Adrenal gland (tissue), 12 donors: ENCODE results near the gene SYK. TPM values are rescaled to one million over a fixed set of nuclear protein-coding genes. Genes with fewer than 3 reads are reported as not detected.
A peak's percentile ranks its signal among the peaks of the same experiment; 100 is the strongest.

Experiments
- DNase-seq, 7 donors: peaks; one replicate each; pipeline ENCODE4 v3.0.0-alpha.2; 2019 to 2020
- H3K27ac ChIP-seq, 5 donors: fragments of 200-600 bp; sonication (generic) in 4 of 5; 1 replicate in 3 of 5; 2 replicates in 2 of 5; pipeline versions ENCODE4 v1.5.1 to v1.8.0; 2016 to 2020; ENCODE audit warnings: mild to moderate bottlenecking in 1 of 5
- H3K27me3 ChIP-seq: fragments of 200-600 bp; 2 replicates; pipeline ENCODE4 v1.8.0; 2021
- H3K36me3 ChIP-seq, 2 donors: fragments of 200-600 bp; replicated peaks in 1 of 2; 1 replicate in 1 of 2; 2 replicates in 1 of 2; pipeline versions ENCODE4 v1.5.1 to v1.8.0; 2018 to 2022
- H3K4me1 ChIP-seq, 2 donors: fragments of 200-600 bp; replicated peaks in 1 of 2; 1 replicate in 1 of 2; 2 replicates in 1 of 2; pipeline versions ENCODE4 v1.5.1 to v1.8.0; 2018 to 2021
- H3K4me3 ChIP-seq, 4 donors: fragments of 200-600 bp; sonication (generic) in 3 of 4; one replicate each; pipeline ENCODE4 v1.5.1; 2016 to 2018
- H3K9me3 ChIP-seq, 3 donors: fragments of 200-600 bp; sonication (generic) in 1 of 3; replicated peaks in 1 of 3; 1 replicate in 2 of 3; 2 replicates in 1 of 3; pipeline versions ENCODE4 v1.5.1 to v1.8.0; 2016 to 2021
- CTCF ChIP-seq, 6 experiments: fragments of 450-650 bp in 4 of 6; fragments of 200-600 bp in 2 of 6; sonication (generic) in 1 of 6; IDR thresholded peaks; 1 replicate in 5 of 6; 2 replicates in 1 of 6; pipeline versions ENCODE4 v1.5.1 to v1.8.0; 2016 to 2021; ENCODE audit warnings: antibody characterized with exemption in 6 of 6, mild to moderate bottlenecking in 2 of 6, moderate library complexity in 1 of 6
- POLR2A ChIP-seq, 2 donors: fragments of 450-650 bp; IDR thresholded peaks; one replicate each; pipeline ENCODE4 v1.6.1; 2017; ENCODE audit warnings: antibody characterized with exemption in 2 of 2, mild to moderate bottlenecking in 2 of 2, moderate library complexity in 1 of 2
- WGBS, 4 donors: extraction: QIAGEN DNeasy Blood & Tissue Kit in 2 of 4; methylation state at CpG; one replicate each; pipeline versions ENCODE4 v1.1.5 to v1.1.7; 2013 to 2017; 5-methylcytosine and 5-hydroxymethylcytosine counted together
- intact Hi-C, 2 donors: fragments of 100-400 bp; cut with DNase I; formaldehyde crosslinking; loops; one replicate each; pipeline versions ENCODE4 v1.14.1 to v1.15.0; 2022 to 2023
- polyA plus RNA-seq, 3 donors: library from polyadenylated mRNA; stranded (reverse); fragments of 200-250 nt in 2 of 3; fragments of 350-450 nt in 1 of 3; fragmentation: Illumina TruSeq in 1 of 3; extraction: RNeasy Lipid Tissue Mini Kit (QIAGEN cat#74804) in 1 of 3; gene quantifications; one replicate each; pipeline ENCODE4 v1.2.3, GENCODE V29; 2013 to 2014
- total RNA-seq, 9 donors: library from RNA; depleted of rRNA in 4 of 9; stranded (reverse); fragments of >200 nt in 4 of 9; fragments of 120-200 nt in 1 of 9; fragmentation: NEBNext Ultra II Directional in 1 of 9; extraction: Animal tissue kit (Norgen Biotek cat#: 25700) in 1 of 9; gene quantifications; one replicate each; pipeline versions ENCODE4 v1.1.0 to v1.2.4, GENCODE V29; 2013 to 2023
- donor health status: healthy with polysubstance abuse.
- donor health status: Bipolar disorder and iron deficiency.
- donor health status: DM: yes; HTN: yes; CAD: no.
- donor health status: DM: no; HTN: no; CAD: no.
- donor health status: DM: no; HTN: no; CAD: no.
- donor health status: DM: yes; HTN: yes; CAD: no.

Gene SYK
- total and polyA plus RNA-seq, 12 donors: 2.0 to 21.5 (median 14.1) TPM

GRCh38 chr9:90867101-90867500, 65.5 kb downstream of the SYK start:
- Histone ChIP-seq H3K27ac (no peak overlapping the region), H3K36me3 (no peaks in the 10 kb centered on the region), H3K4me3 (no peak overlapping the region), H3K4me1 (no peaks in the 10 kb centered on the region), H3K9me3 (no peaks in the 10 kb centered on the region), H3K27me3 (peaks cover 7% of the 10 kb centered on the region)
- TF ChIP-seq POLR2A (IDR thresholded peaks at IDR 0.05) (no peak), CTCF (IDR thresholded peaks at IDR 0.05) (no peak)
- intact Hi-C loops: no loop called here
- DNase-seq: no peak
- WGBS, 4 donors: 89 to 94% (median 92%) methylated on average over 14 of the region's 14 CpGs

DNA sequence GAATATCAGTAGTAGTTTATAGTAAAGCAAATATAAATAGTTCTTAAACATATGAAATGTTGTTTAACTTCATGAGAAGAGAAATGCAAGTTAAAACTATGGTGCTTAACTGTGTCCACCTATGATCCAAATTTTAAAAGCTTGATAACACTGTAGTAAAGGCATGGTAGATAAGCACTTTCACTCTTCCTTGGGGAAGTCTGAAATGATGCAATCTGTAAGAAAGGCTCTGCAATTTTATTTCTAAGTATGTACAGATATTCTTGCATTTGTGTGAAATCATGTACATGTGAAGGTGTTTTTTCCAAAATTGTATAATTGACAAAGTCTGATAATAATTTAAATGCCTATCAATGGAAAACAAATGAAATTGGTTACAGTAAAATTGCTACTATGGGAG, 66.9 kb downstream of the SYK start:
- no peaks in the 10 kb centered on the region for H3K36me3 ChIP-seq
- DNase-seq: no peak
- intact Hi-C loops: no loop called here
- H3K9me3 ChIP-seq: no peaks in the 10 kb centered on the region
- H3K27me3 ChIP-seq: peaks cover 7% of the 10 kb centered on the region
- H3K27ac ChIP-seq: no peak overlapping the region
- TF ChIP-seq POLR2A (IDR thresholded peaks at IDR 0.05): no peak
- no peaks in the 10 kb centered on the region for H3K4me1 ChIP-seq
- H3K4me3 ChIP-seq: no peak overlapping the region

DNA sequence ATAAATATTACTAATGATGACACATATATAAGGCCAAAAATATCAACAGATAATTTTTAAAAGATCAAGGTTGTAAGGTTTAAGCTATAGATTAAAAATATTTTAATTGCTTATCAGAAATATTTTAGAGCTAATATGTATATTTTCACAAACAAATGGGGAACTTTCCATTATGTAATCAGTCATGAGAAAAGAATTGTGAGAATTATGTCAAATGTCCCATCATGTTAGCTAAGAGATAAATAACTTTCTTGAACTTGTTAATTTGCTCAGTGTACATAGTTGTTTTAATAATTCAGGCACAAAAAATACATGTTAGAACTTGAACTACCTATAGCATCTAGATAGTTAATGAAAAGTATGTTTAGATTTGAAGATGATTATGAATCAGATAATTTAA, 67.7 kb downstream of the SYK start:
- Histone ChIP-seq H3K27ac (no peak overlapping the region), H3K9me3 (no peaks in the 10 kb centered on the region), H3K4me3 (no peak overlapping the region), H3K36me3 (no peaks in the 10 kb centered on the region), H3K27me3 (peaks cover 7% of the 10 kb centered on the region), H3K4me1 (no peaks in the 10 kb centered on the region)
- TF ChIP-seq POLR2A (IDR thresholded peaks at IDR 0.05) (no peak), CTCF (IDR thresholded peaks at IDR 0.05) (no peak)
- intact Hi-C loops: no loop called here
- no peak for DNase-seq

DNA sequence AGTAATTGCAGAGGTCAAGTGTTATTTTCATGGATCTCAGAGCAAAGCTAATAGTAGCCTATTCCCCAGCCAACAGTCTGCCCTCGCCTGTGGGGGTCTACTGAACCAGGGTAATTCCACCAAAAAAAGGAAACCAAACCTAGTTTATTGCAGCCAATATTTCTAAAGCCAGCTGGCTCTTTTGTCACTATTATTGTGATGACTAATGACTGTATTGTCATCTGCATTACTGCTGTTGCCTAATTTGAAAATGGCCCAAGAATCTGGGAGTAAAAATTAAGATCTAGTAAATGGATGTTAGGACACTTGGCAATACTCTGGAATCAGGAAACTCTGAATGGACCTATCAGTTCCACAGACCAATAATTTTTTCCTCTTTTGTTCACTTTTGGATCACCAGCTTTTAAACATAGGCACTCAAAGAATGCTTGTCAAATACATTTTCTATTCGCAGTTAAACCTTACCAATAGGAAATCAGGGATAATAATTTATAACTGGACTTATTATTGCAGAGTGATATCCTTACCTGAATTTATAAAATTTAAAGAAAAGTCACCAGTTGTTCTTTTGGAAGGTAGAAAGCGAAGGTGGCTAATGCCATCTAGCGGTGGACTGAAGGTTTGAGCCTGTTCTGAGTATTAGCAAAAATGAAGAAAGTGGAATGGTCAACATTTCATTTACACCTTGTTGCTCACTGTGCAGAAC, 69.2 kb downstream of the SYK start:
- TF ChIP-seq POLR2A (IDR thresholded peaks at IDR 0.05) (no peak), CTCF (IDR thresholded peaks at IDR 0.05) (peak; percentile 69 to 88 (median 75))
- Histone ChIP-seq H3K36me3 (no peaks in the 10 kb centered on the region), H3K27ac (no peak overlapping the region), H3K27me3 (peaks cover 7% of the 10 kb centered on the region), H3K9me3 (no peaks in the 10 kb centered on the region), H3K4me3 (no peak overlapping the region), H3K4me1 (no peaks in the 10 kb centered on the region)
- peak in 6 of 7 donors; percentile 35 to 65 (median 48) for DNase-seq
- intact Hi-C loops: loop anchor here (5.0 to 10.0 kb wide), 4 partner anchors 643 to 1293 kb away; no protein-coding TSS in a partner anchor
- 9 to 14% (median 11%) methylated on average over 4 of the region's 4 CpGs for WGBS, 4 donors
